Mesenchymal stem cell (in vitro differentiated cells and primary cell): ENCODE measurements around the gene FAM78A.

ENCODE experiments used
- DNase-seq: peaks from one replicate; pipeline ENCODE4 v3.0.0-alpha.2; 2013
- H2AFZ ChIP-seq: one replicate; pipeline ENCODE4 v1.6.1; 2013; ENCODE audit warnings: low read depth, mild to moderate bottlenecking, control low read depth, inconsistent platforms, low read length, moderate library complexity
- H2AK5ac ChIP-seq: 2 replicates; pipeline ENCODE4 v1.6.1; 2013; ENCODE audit warnings: low read length, moderate library complexity, mild to moderate bottlenecking, inconsistent platforms; ENCODE audit not compliant: severe bottlenecking
- H2BK120ac ChIP-seq: one replicate; pipeline ENCODE4 v1.6.1; 2013; ENCODE audit warnings: low read depth, mild to moderate bottlenecking, inconsistent platforms, low read length, moderate library complexity
- H2BK12ac ChIP-seq, 2 experiments: one replicate each; pipeline ENCODE4 v1.6.1; 2013; ENCODE audit warnings: inconsistent platforms in 2 of 2, low read length in 2 of 2, mild to moderate bottlenecking in 2 of 2, moderate library complexity in 2 of 2, control low read depth in 1 of 2
- H2BK15ac ChIP-seq: one replicate; pipeline ENCODE4 v1.6.1; 2013; ENCODE audit warnings: mild to moderate bottlenecking, low read depth, inconsistent platforms; ENCODE audit not compliant: poor library complexity, severe bottlenecking
- H2BK5ac ChIP-seq: 2 replicates; pipeline ENCODE4 v1.6.1; 2013; ENCODE audit warnings: low read depth, mild to moderate bottlenecking, low read length, control low read depth, inconsistent platforms; ENCODE audit not compliant: poor library complexity, severe bottlenecking
- H3K14ac ChIP-seq, 2 experiments: one replicate each; pipeline ENCODE4 v1.6.1; 2013; ENCODE audit warnings: inconsistent platforms in 2 of 2, low read length in 2 of 2, control low read depth in 1 of 2, mild to moderate bottlenecking in 1 of 2, moderate library complexity in 1 of 2
- H3K18ac ChIP-seq, 2 experiments: one replicate each; pipeline ENCODE4 v1.6.1; 2013; ENCODE audit warnings: inconsistent platforms in 2 of 2, low read length in 2 of 2, control low read depth in 1 of 2, low read depth in 1 of 2, mild to moderate bottlenecking in 1 of 2
- H3K23ac ChIP-seq, 2 experiments: one replicate each; pipeline ENCODE4 v1.6.1; 2013; ENCODE audit warnings: inconsistent platforms in 2 of 2, low read length in 2 of 2, mild to moderate bottlenecking in 2 of 2, moderate library complexity in 2 of 2, control low read depth in 1 of 2
- H3K27ac ChIP-seq: 2 replicates; pipeline ENCODE4 v1.5.1; 2013; ENCODE audit warnings: mild to moderate bottlenecking, moderate library complexity, low read length, control low read depth, inconsistent platforms; ENCODE audit not compliant: poor library complexity, severe bottlenecking
- H3K27me3 ChIP-seq, 2 experiments: 2 replicates each; pipeline versions ENCODE4 v1.6.1 to v1.7.0; 2013; ENCODE audit warnings: low read length in 2 of 2, mild to moderate bottlenecking in 2 of 2, moderate library complexity in 2 of 2, control low read depth in 1 of 2, inconsistent platforms in 1 of 2; ENCODE audit not compliant: control insufficient read depth in 1 of 2, insufficient read depth in 1 of 2
- H3K36me3 ChIP-seq, 2 experiments: 2 replicates each; pipeline versions ENCODE4 v1.6.1 to v1.7.0; 2013; ENCODE audit warnings: low read length in 2 of 2, control low read depth in 1 of 2, inconsistent platforms in 1 of 2, low read depth in 1 of 2, mild to moderate bottlenecking in 1 of 2; ENCODE audit not compliant: insufficient read depth in 2 of 2, control insufficient read depth in 1 of 2
- H3K4ac ChIP-seq, 2 experiments: one replicate each; pipeline ENCODE4 v1.6.1; 2013; ENCODE audit warnings: inconsistent platforms in 2 of 2, low read length in 2 of 2, mild to moderate bottlenecking in 2 of 2, moderate library complexity in 2 of 2, control low read depth in 1 of 2, low read depth in 1 of 2
- H3K4me1 ChIP-seq: 2 replicates; pipeline ENCODE4 v1.6.1; 2013; ENCODE audit warnings: low read depth, low read length, control low read depth; ENCODE audit not compliant: control insufficient read depth, insufficient read depth
- H3K4me2 ChIP-seq: 2 replicates; pipeline ENCODE4 v1.6.1; 2013; ENCODE audit warnings: low read length, mild to moderate bottlenecking, inconsistent platforms; ENCODE audit not compliant: poor library complexity, severe bottlenecking
- H3K4me3 ChIP-seq, 2 experiments: 2 replicates each; pipeline versions ENCODE4 v1.5.1 to v1.7.0; 2013; ENCODE audit warnings: low read length in 2 of 2, mild to moderate bottlenecking in 2 of 2, control low read depth in 1 of 2, low read depth in 1 of 2; ENCODE audit not compliant: insufficient read depth in 1 of 2
- H3K79me1 ChIP-seq: replicated peaks from 2 replicates; pipeline ENCODE4 v1.6.1; 2013; ENCODE audit warnings: mild to moderate bottlenecking, control low read depth, low read length, inconsistent platforms; ENCODE audit not compliant: poor library complexity, severe bottlenecking
- H3K9ac ChIP-seq: 2 replicates; pipeline ENCODE4 v1.7.0; 2013; ENCODE audit warnings: mild to moderate bottlenecking, low read length, moderate library complexity
- H3K9me3 ChIP-seq: 2 replicates; pipeline ENCODE4 v1.7.0; 2013; ENCODE audit warnings: mild to moderate bottlenecking, low read length; ENCODE audit not compliant: control insufficient read depth
- H4K8ac ChIP-seq: one replicate; pipeline ENCODE4 v1.6.1; 2013; ENCODE audit warnings: inconsistent platforms, mild to moderate bottlenecking, low read length, moderate library complexity
- H4K91ac ChIP-seq: one replicate; pipeline ENCODE4 v1.6.1; 2013; ENCODE audit warnings: mild to moderate bottlenecking, low read length, inconsistent platforms
- WGBS: methylation state at CpG from one replicate; pipeline ENCODE4 v1.1.7; 2013; ENCODE audit warnings: mixed read lengths; 5-methylcytosine and 5-hydroxymethylcytosine counted together

FAM78A gene

GRCh38 chr9:131298816-131299215 lies 22.5 kb upstream of the FAM78A start:
- Histone ChIP-seq H2AK5ac (no peak overlapping the region), H4K91ac (no peak overlapping the region), H3K18ac (no peak overlapping the region), H3K9ac (no peak overlapping the region), H2BK5ac (no peak overlapping the region), H3K36me3 (peaks cover 0 to 6% of the 10 kb centered on the region in 2 experiments), H3K4ac (no peak overlapping the region), H2BK120ac (no peak overlapping the region), H3K4me3 (no peak overlapping the region), H3K4me2 (no peak overlapping the region), H3K14ac (no peak overlapping the region), H3K27ac (no peak overlapping the region), H2BK15ac (no peak overlapping the region), H3K79me1 (no peaks in the 10 kb centered on the region), H3K23ac (no peak overlapping the region), H2AFZ (no peak overlapping the region), H3K9me3 (no peaks in the 10 kb centered on the region), H3K27me3 (peaks cover 0 to 21% of the 10 kb centered on the region in 2 experiments), H3K4me1 (peaks cover 3% of the 10 kb centered on the region), H2BK12ac (no peak overlapping the region), H4K8ac (no peak overlapping the region)
- DNase-seq = no peak
- 96% methylated on average over 12 of the region's 12 CpGs for WGBS

- H2BK5ac ChIP-seq = no peak overlapping the region
- WGBS = 89% methylated on average over 5 of the region's 5 CpGs
Measured at GRCh38 chr9:131298341-131298740, 22.0 kb upstream of the FAM78A start.

GRCh38 chr9:131297903-131298302 lies 21.6 kb upstream of the FAM78A start:
- H4K8ac ChIP-seq = no peak overlapping the region
- no peaks in the 10 kb centered on the region for H3K79me1 ChIP-seq
- no peak overlapping the region for H3K4ac ChIP-seq
- no peak overlapping the region for H2AFZ ChIP-seq
- H3K9ac ChIP-seq = no peak overlapping the region
- H3K27ac ChIP-seq = no peak overlapping the region
- no peaks in the 10 kb centered on the region for H3K4me1 ChIP-seq
- H2BK12ac ChIP-seq = no peak overlapping the region
- H3K14ac ChIP-seq = no peak overlapping the region
- no peaks in the 10 kb centered on the region for H3K9me3 ChIP-seq
- H2AK5ac ChIP-seq = no peak overlapping the region
- peaks cover 0 to 22% of the 10 kb centered on the region in 2 experiments for H3K27me3 ChIP-seq
- no peak overlapping the region for H4K91ac ChIP-seq
- peaks cover 0 to 15% of the 10 kb centered on the region in 2 experiments for H3K36me3 ChIP-seq
- H3K18ac ChIP-seq = no peak overlapping the region
- H2BK15ac ChIP-seq = no peak overlapping the region
- no peak overlapping the region for H3K23ac ChIP-seq
- DNase-seq = peak; percentile 76
- no peak overlapping the region for H2BK5ac ChIP-seq
- H2BK120ac ChIP-seq = no peak overlapping the region
- no peak overlapping the region for H3K4me2 ChIP-seq
- H3K4me3 ChIP-seq = no peak overlapping the region
- 55% methylated on average over 11 of the region's 11 CpGs for WGBS

More at GRCh38 chr9:131298341-131298740, 22.0 kb upstream of the FAM78A start:
- H3K23ac ChIP-seq = no peak overlapping the region
- no peak overlapping the region for H2AK5ac ChIP-seq
- H3K14ac ChIP-seq = no peak overlapping the region
- H3K9ac ChIP-seq = no peak overlapping the region
- H2BK12ac ChIP-seq = no peak overlapping the region
- H3K18ac ChIP-seq = no peak overlapping the region
- no peak overlapping the region for H3K4ac ChIP-seq
- H3K27me3 ChIP-seq = peaks cover 0 to 20% of the 10 kb centered on the region in 2 experiments
- H3K27ac ChIP-seq = no peak overlapping the region
- H3K36me3 ChIP-seq = peaks cover 0 to 11% of the 10 kb centered on the region in 2 experiments
- H4K91ac ChIP-seq = no peak overlapping the region
- no peak overlapping the region for H3K4me2 ChIP-seq
- no peaks in the 10 kb centered on the region for H3K79me1 ChIP-seq
- no peak overlapping the region for H2AFZ ChIP-seq
- no peaks in the 10 kb centered on the region for H3K4me1 ChIP-seq
- no peaks in the 10 kb centered on the region for H3K9me3 ChIP-seq
- no peak overlapping the region for H2BK15ac ChIP-seq
- H2BK120ac ChIP-seq = no peak overlapping the region
- no peak overlapping the region for H3K4me3 ChIP-seq
- H4K8ac ChIP-seq = no peak overlapping the region
- no peak for DNase-seq

- no peak overlapping the region for H2AK5ac ChIP-seq
- peaks cover 0 to 18% of the 10 kb centered on the region in 2 experiments for H3K27me3 ChIP-seq
- WGBS = 95% methylated on average over 8 of the region's 8 CpGs
- H3K9ac ChIP-seq = no peak overlapping the region
- H3K36me3 ChIP-seq = peaks cover 0 to 23% of the 10 kb centered on the region in 2 experiments
- no peak overlapping the region for H3K27ac ChIP-seq
- H2BK120ac ChIP-seq = no peak overlapping the region
- H3K4me3 ChIP-seq = no peak overlapping the region
- no peaks in the 10 kb centered on the region for H3K79me1 ChIP-seq
- H3K4me1 ChIP-seq = no peaks in the 10 kb centered on the region
- H3K23ac ChIP-seq = no peak overlapping the region
- no peak overlapping the region for H2BK5ac ChIP-seq
- no peak overlapping the region for H3K4me2 ChIP-seq
- no peak for DNase-seq
- H2AFZ ChIP-seq = no peak overlapping the region
- no peak overlapping the region for H3K14ac ChIP-seq
- H4K91ac ChIP-seq = no peak overlapping the region
- no peak overlapping the region for H2BK15ac ChIP-seq
- no peak overlapping the region for H2BK12ac ChIP-seq
- no peak overlapping the region for H3K4ac ChIP-seq
- H3K18ac ChIP-seq = no peak overlapping the region
- no peak overlapping the region for H4K8ac ChIP-seq
- H3K9me3 ChIP-seq = no peaks in the 10 kb centered on the region
Measured at GRCh38 chr9:131296906-131297500, 20.7 kb upstream of the FAM78A start.
